GM21381 (cell line): Measurements from ENCODE around the gene CDH12.
"Not testable (repeated sequence)": the region's sequence is repeated elsewhere in the genome, so short reads cannot be mapped to it uniquely, and the experiment has no call there.

Experiments
- ATAC-seq: cut with Tn5 transposase; IDR thresholded peaks from one replicate; pipeline ENCODE4 v1.9.1; 2021; ENCODE audit warnings: mild to moderate bottlenecking, moderate library complexity; ENCODE audit not compliant: unreplicated experiment

Gene CDH12

DNA sequence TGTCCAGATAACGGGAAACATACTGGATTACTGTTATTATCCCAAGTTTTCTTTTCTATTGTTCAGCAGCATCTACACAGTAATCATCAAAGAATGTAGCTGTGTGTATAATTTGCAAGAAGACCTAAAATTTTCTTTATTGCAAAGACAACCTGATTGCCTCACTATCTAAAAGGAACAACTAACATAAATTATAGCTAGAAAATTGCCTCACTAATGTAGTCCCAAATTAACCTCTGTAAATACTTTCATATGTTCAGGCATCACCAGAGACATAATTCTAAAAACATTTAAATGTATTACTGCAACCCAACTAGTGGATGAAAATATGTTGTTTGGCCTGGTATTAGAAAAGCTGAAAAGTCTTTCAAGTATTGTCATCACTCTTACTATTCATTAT, 275.4 kb downstream of the CDH12 start:
- ATAC-seq, result no peak

DNA sequence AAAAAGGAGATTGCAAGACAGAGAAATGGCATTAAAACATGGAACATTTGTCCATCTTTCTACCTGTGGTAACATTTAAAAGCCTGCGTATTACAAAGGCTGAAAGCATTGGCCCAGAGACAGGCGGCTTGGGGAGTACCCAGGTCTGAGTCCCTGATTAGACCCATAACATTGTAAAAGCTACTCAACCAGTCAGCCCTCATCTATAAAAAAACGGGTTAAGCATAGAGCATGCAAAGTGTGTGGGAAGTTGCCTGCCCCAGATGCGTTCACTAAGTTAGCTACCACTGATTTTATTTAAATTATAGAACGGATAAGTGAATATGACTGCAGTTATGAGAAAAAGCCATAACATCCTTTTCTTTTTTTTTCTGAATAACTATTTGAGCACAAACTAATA, 276.1 kb downstream of the CDH12 start:
- ATAC-seq, result no peak

DNA sequence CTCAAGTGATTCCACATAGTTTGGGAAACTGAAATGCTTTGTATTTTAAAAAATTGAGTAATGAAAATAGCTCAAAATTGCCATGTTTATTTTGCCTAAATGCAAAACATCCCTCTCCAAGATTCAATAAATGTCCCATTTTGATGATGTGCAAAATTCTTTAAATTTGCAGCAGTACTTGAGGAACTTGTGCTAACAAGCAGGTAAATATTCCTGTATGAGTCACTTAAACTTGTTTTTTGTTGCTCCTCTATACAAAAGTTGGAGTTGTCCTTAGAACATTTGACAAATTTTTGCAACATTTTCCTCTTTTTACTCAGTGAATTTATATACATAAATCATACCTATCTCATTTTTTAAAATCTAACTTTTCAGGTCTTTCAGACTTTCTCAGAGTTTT, 280.2 kb downstream of the CDH12 start:
- no peak for ATAC-seq

DNA sequence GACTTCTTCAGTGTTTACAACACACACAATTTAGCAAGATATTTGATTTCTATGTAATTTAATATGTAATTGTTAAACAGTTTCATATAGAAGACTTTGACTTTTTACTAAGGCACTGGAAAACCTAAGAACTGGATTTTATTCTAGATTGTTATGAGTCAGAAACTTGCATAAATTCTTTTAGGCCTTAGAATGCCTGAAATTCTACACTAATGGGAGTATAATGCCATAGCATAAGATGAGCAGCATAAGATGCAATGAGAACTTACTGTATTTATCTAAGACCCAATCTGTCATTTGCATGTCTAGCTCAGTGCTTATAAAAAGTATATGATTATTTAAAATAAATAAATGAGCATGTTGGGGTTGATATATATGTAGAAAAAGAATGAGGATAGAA, 285.2 kb downstream of the CDH12 start:
- no peak for ATAC-seq

DNA sequence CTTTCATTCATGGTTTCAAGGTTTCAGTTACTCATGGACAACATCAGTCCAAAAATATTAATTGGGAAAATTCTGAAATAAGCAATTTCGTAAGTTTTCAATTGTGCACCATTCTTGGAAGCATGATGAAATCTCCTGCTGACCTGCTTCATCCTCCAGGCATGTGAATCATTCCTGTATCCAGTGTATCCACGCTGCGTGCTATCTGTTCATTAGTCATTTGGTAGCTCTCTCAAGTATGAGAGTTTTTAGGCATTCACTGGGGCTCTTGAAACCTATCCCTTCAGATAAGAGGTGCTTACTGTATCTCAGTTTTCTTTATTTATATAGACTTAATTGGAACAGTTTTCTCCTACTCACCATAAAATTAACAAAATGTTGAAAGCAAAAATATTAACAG, 293.0 kb downstream of the CDH12 start:
- no peak for ATAC-seq

DNA sequence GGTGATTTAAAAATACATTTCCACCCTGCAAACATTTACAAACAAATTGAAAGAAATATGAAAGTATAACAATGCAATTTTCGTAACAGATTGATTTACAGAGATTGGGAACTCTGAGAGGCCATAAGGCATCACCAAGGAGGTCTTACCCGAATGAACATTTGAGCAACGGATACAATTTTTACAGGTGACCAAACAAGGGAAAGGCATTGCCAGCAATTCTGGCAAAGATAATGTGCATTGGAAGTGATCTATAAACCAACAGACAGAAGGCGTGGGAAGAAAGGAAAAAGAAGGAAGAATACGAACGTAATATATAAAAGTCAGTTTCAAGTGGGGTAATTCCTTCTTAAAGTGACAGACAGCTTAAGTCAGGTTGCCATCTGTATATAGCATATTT, 295.9 kb downstream of the CDH12 start:
- no peak for ATAC-seq

DNA sequence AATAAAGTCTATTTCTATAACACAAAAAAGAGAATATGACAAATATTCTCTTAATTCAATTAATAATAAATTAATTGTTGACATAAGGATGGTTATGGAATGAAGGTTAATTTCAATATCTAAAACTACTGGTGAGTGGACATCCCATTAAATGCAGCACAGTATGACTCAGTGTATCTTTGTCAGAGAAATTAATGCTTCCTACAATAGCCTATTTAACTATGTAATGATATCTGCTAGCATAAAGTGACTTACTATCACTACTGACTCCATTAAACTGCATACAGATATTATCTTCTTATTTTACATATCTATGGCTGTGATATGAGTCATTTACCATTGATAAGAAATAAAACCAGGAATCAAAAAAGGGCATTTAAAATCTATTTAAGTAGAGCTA, 298.7 kb downstream of the CDH12 start:
- no peak for ATAC-seq

DNA sequence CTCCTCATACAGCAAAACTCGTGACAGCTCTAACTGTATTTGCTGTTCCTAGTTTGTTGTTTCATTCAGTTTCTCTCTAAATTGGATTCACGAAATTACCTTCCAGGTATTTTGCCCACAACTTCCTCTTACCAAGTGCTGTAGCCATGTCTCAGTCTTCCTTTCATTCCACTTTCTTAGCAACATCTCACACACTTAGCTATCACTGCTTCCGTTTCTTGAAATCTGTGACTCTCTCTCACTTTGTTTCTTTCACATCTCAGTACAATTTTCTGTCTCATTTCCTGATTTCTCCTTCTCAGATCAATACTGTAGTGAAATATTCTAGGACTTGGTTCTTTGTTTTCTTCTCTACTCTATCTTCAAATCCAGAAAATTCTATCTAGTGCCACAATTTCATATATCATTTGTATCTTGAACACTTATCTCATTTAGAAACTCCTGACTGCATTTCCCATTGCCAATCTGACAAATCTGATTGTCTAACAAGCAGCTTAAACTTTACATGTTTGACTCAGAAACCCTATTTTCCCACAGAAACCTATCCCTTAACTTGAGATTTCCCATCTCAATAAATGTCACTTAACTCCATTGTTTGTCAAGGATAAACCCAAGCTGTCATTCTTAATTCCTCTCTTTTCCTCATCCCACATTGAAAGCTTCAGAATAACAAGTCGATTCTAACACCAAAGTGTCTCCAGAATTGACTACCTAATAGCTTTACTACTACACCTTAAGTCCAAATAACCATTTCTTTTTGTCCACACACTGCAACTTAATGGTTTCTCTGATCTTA, 303.1 kb downstream of the CDH12 start:
- no peak for ATAC-seq

DNA sequence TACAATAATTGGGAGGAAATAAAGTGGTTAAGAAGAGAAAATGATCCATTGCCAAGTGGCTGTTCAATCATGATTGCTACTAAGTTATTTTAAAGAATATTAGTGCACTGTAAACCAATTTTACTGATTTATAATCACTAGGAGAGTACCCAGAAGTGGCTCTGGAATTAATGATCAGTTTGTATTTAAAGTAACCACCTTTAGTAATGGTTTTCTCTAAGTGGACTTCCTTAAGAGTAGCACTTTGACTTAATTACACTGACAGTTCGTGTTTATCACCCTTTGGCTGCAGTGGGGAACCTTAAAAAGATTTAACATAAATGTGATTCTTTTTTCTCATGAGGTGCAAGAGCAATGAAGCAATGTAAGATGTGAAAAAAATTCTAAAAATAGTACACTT, 310.8 kb downstream of the CDH12 start:
- ATAC-seq, result no peak

DNA sequence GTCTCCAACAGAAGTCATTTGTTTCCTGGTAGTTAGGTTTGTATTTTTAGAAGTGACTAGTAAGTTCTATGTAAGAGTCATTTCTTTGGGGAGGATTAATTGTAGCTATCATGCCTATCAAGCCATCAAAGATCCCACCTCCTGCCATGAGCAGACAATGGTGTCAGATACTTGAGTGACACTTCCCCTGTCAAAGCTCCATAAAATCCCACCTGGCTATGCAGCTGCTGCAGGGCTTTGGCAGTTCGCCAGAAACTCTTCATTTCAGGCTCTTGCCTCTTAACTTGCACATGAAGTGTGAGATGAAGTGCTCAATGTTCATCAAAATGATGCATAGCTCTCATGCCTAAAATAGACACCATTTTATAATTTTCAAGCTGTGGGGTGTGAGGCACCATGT, 312.1 kb downstream of the CDH12 start:
- ATAC-seq, result no peak

DNA sequence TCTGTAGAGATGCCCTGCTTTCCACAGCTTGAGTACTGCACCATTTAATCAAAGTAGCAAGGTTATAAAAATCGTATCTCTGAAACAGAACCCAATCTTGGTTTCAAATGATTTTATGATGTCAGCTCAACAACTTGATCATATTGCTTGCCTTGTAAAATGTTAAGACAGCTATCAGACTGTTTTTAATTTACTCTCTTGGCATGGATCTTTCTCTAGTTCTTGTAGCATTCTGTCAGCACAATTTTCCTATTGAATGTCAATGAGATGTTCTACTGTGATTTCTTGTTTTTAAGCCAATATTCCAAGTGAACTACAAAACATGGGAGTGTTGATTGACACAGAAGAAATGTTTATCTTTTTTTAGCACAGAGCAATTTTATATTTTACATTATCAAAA, 313.4 kb downstream of the CDH12 start:
- no peak for ATAC-seq

DNA sequence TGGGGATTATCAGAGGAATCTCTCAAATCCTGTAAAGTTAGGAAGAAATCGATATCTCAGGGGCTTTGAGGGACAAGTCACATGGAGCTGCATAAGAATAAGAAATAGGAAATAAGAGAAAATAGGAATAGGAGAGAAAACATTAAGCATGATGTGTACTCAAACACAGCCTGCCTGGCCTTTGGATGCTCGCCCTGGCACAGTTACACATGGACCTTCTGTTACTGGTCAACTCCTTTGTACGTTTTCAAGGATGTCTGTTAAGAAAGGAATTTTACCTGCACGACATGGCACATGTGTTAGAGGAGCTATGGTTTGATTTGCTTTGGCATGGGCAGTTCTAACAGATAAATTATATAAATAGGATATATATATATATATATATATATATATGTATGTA, 321.2 kb downstream of the CDH12 start:
- no peak for ATAC-seq

DNA sequence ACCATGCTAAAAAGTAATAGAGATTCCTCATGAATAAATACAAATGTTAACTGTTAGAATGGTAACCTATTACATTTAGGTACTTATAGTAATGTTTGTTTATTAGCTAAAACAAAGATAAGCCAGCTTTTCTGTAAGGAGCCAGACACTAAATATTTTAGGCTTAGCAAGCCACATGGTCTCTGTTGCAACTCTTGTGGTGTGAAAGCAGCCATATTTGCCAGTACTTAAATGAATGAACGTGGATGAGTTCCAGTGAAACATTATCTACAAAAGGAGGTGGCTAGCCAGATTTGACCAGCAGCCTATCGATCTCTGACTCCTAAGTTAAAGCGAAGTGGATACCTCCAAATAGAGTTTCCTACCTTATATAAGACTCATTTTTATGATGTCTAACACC, 331.6 kb downstream of the CDH12 start:
- no peak for ATAC-seq

DNA sequence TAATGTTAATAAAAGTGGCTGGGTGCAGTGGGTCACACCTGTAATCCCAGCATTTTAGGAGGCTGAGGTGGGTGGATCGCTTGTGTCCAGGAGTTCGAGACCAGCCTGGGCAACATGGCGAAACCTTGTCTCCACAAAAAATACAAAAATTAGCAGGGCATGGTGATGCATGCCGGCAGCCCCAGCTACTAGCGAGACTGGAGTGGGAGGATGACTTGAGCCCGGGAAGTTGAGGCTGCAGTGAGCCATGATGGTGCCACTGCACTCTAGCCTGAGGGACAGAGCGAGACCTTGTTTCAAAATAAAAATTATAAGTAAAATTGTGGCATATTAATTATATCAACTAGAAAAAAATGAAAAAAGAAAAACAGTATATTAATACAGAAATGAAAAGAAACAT, 336.6 kb downstream of the CDH12 start:
- ATAC-seq, result not testable (repeated sequence)

DNA sequence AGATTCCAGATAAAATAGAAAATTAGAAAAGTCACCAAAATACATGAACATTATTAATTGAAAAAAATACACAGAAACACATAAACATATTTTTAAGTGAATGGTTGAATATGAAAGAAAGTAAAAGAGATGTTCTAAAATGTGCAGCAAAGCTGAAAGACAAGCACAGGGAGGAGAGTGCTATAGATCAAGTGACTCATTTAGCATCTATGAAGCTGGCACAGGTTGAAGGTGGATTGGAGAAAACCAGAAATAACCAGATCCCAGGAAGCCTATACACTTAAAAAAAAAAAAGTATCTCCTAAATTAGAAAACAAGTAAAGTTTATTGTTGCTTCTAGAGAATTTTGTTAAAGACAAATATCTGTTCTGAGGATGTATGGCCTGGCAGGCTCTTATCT, 338.9 kb downstream of the CDH12 start:
- no peak for ATAC-seq

DNA sequence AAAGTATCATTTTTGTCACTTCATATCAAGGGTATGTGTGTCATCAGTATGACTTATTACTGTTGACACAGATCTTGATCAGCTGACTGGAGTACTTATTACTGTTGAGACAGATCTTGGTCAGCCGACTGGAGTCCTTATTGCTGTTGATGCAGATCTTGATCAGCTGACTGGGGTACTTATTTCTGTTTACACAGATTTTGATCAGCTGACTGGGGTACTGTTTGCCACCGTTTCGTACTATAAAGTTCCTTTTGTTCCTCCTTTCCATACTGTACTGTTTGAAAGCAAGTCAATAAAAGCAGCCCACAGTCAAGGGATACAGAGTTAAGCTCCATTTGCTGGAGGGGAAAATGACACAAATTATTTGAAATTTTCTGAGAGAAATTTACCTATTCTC, 347.3 kb downstream of the CDH12 start:
- ATAC-seq, result no peak

DNA sequence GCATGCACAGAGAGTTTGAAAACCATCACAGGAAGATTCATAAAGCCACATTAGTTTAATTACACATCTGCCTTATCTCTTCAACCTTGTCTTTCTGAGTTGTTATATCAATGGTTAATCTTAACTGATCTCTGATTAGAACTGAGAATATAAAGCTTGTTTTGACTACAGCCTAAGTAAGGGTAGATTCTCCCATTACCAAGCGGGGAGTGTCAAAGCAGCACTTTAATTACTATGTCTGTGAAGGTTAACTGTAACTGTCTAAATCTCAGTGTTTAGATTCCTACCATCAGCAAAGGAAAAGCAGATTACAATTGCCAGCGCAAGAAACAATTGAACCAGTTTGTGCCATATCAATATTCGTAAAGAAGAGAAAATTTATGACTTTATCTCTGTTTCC, 348.7 kb downstream of the CDH12 start:
- ATAC-seq, result no peak

DNA sequence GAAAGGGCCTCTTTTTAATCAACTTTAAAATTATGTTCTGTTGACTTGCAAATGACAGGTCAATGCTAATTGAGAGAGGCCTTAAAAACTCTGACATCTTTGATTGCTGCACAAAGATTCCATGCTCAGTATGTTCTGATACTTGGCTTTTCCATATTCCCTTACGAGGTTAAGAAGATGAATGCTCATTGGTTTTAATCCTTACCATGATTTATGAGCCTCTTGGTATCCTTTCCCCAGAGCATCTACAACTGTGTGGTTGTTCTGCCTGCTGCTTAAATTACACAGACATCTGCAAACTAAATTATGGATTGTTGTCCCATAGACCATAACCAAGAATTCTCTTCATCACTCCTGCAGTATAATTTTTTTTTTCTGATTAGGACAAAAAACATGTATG, 352.6 kb downstream of the CDH12 start:
- ATAC-seq, result no peak

DNA sequence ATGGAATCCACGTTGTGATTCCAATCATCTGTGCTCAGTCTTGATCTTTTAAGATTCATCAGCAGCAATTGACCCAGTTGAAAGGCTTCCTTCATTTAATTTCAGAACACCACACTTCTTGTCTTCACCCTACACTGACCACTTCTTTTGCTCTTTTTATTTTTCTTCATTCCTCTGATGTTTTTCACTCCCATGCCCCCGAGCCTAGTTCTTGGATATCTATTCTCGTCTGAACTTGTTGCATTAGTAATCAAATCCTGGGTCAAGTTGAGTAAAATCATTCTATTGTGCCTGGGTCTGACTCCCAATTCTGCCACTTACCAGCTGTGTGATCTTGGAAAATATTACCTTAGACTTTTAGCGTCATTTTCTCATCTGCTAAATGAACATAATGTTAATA, 356.5 kb downstream of the CDH12 start:
- ATAC-seq, result no peak

DNA sequence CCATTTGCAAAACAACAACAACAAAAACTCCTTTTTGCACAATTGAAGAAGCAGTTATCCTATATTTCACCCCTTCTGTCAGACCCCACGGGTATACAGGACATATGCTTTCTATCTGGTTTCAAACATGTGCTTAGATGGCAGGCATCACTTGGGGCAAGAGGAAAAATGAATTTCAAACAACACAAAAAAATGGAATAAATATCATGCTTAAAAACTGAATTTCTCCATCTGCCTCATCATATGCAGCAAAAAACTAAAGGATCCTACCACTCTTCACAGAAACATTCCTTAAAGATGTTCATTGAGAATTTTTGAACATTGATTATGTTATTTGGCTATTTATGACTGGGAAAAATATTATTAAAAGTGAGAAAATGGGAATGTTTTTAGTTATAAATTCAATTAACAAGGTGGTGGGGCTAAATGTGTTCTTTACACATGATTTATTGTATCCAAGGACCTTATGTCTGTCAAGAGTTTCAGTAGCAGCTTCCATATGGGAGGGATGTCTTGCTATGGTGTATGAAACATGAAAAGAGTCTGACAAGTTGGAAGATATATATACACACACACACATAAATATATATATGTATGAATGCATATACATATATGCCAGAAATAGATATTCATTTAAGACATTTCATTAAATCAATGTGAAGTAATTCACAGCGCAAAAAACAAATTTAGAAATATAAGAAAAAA, 358.0 kb downstream of the CDH12 start:
- no peak for ATAC-seq

DNA sequence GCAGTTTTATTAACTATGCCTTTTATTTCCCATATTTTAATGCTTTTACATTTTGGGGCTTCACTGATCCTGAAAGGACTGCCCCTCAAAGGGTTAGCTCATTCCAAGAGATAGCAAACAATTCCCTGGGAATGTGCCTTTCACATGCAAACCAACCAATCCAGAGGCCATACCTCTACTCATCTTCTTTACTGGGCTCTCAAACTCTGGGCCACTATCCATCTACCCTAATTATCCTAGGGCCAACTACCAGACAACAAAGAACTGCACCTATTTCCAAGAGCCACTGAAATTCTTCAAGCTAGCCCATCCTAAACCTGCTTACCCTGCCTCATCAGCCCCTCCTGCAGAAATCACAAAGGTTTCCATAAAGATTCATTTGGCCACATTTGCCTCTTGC, 364.7 kb downstream of the CDH12 start:
- no peak for ATAC-seq

DNA sequence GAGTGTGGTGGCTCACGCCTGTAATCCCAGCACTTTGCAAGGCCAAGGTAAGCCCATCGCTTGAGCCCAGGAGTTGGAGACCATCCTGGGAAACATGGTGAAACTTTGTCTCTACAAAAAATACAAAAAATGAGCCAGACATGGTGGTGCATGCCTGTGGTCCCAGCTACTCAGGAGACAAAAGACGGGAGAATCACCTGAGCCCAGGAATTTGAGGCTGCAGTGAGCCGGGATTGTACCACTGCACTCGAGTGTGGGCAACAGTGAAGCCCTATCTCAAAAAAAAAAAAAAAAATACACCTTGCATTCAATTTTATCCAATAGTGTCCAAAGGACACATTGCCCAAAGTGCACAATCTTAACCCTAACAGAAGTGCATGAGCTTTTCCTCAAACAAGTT, 372.8 kb downstream of the CDH12 start:
- ATAC-seq, result no peak

DNA sequence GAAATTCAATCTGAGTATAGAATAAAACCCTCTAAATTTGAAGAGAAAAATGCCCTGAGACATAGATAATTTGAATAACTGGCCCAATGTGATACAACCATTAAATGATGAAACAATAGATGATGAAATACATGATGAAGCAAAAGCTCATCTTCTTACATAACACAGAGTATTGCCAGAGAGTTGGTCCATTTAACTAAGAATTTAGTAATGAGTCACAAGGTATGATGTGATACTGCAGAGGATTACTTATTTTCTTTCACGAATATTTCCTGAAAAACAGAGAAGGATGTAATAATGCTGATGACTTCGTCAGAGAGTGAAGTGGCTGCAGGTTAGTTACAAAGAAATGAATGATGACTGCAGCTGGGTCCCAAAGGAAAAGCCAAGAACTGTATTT, 379.3 kb downstream of the CDH12 start:
- no peak for ATAC-seq
